Neural progenitor cell (in vitro differentiated cells): Measurements from ENCODE around the gene TCERG1L.

Experiments
- CTCF ChIP-seq: fragments of 200-600 bp; sonication (generic); IDR thresholded peaks from 2 replicates; pipeline ENCODE4 v1.5.1; 2017; ENCODE audit warnings: antibody characterized with exemption, mild to moderate bottlenecking
- EZH2 ChIP-seq: fragments of 200-600 bp; sonication (generic); IDR thresholded peaks from 2 replicates; pipeline ENCODE4 v1.6.1; 2017; ENCODE audit warnings: antibody characterized with exemption, mild to moderate bottlenecking, moderate library complexity

GRCh38 chr10:131312478-131312836 lies 936 bp upstream of the TCERG1L start:
- TF ChIP-seq CTCF (peak; percentile 94), EZH2 (no peak)
